Suprapubic skin (tissue), 4 donors: ENCODE results near the gene PROC.

ENCODE experiments used
- CTCF ChIP-seq, 2 donors: fragments of 200-600 bp in 1 of 2; fragments of 450-650 bp in 1 of 2; sonication (generic) in 1 of 2; IDR thresholded peaks; one replicate each; pipeline ENCODE4 v1.5.1; 2016 to 2019; ENCODE audit warnings: antibody characterized with exemption in 2 of 2, mild to moderate bottlenecking in 1 of 2, moderate library complexity in 1 of 2
- EP300 ChIP-seq: sonication (generic); formaldehyde crosslinking; IDR thresholded peaks from one replicate; pipeline ENCODE4 v1.6.1; 2017; ENCODE audit warnings: antibody characterized with exemption
- POLR2A ChIP-seq, 2 donors: fragments of 450-650 bp; IDR thresholded peaks; one replicate each; pipeline ENCODE4 v1.6.1; 2017; ENCODE audit warnings: antibody characterized with exemption in 2 of 2, mild to moderate bottlenecking in 2 of 2, moderate library complexity in 2 of 2
- POLR2AphosphoS5 ChIP-seq, 3 donors: sonication (generic); formaldehyde crosslinking; IDR thresholded peaks; one replicate each; pipeline ENCODE4 v1.6.1; 2017; ENCODE audit warnings: antibody characterized with exemption in 3 of 3

- no peak for TF ChIP-seq CTCF (IDR thresholded peaks at IDR 0.05)
- TF ChIP-seq POLR2A (IDR thresholded peaks at IDR 0.05): no peak
- TF ChIP-seq POLR2AphosphoS5 (IDR thresholded peaks at IDR 0.05): no peak
- no peak for TF ChIP-seq EP300
Observed at GRCh38 chr2:127407661-127408003, 10.6 kb upstream of the PROC start.
